HCT116 (cell line): Measurements from ENCODE around the gene MARCHF6. TPM values are rescaled to one million over a fixed set of nuclear protein-coding genes. Genes with fewer than 3 reads are reported as not detected.

Source experiments
- ATAC-seq: fragments of 200-7000 bp; cut with Tn5 transposase; 2 replicates; pipeline ENCODE4 v1.9.1; 2020; ENCODE audit warnings: mild to moderate bottlenecking, moderate library complexity
- BruUV-seq: library from RNA; stranded (reverse); fragments of 400-500 nt; replicated peaks from 2 replicates; lab custom pipeline; 2021; lab: Mats Ljungman, UMichigan
- CTCF ChIA-PET: fragments of 300-600 bp; sonication (Branson Sonifier 250); formaldehyde crosslinking; loops from one replicate; lab custom pipeline; 2021; ENCODE audit warnings: antibody characterized with exemption; lab: Charles Lee
- POLR2A ChIA-PET: fragments of 300-600, 350-600 bp; sonication (Branson Sonifier 250); formaldehyde crosslinking; loops from one replicate; lab custom pipeline; 2021; ENCODE audit warnings: antibody characterized with exemption; lab: Charles Lee
- RAD21 ChIA-PET, 2 experiments: fragments of 300-600 bp; sonication (Branson Sonifier 250); formaldehyde crosslinking; loops; one replicate each; lab custom pipeline; 2023; ENCODE audit warnings: low total read pairs in 2 of 2; ENCODE audit not compliant: uncharacterized antibody in 2 of 2, unreplicated experiment in 2 of 2, low non-redundant PET in 1 of 2; lab: Charles Lee
- DNase-seq: peaks from one replicate; pipeline ENCODE4 v3.0.0-alpha.2; 2010; ENCODE audit warnings: low read depth, low spot score
- H2AFZ ChIP-seq: fragments of 200-600 bp; shearing (Covaris generic), sonication (generic); 2 replicates; pipeline ENCODE4 v1.6.1; 2017; ENCODE audit warnings: low read depth, mixed run types, mixed read lengths, antibody characterized with exemption, low read length; ENCODE audit not compliant: poor library complexity, severe bottlenecking
- H3K27ac ChIP-seq: 2 replicates; pipeline ENCODE4 v1.5.1; 2012; ENCODE audit warnings: low read depth, low read length
- H3K27me3 ChIP-seq: fragments of 200-600 bp; sonication (generic); 2 replicates; pipeline ENCODE4 v1.6.1; 2016; ENCODE audit warnings: mixed run types, low read length, mixed read lengths; ENCODE audit not compliant: insufficient read depth
- H3K36me3 ChIP-seq, 2 experiments: fragments of 200-500 bp in 1 of 2; fragments of 200-600 bp in 1 of 2; sonication (Bioruptor generic) in 1 of 2; sonication (generic) in 1 of 2; 2 replicates each; pipeline versions ENCODE4 v1.5.1 to v1.6.1; 2014 to 2016; ENCODE audit warnings: low read length in 2 of 2, inconsistent platforms in 1 of 2, mixed read lengths in 1 of 2, mixed run types in 1 of 2; ENCODE audit not compliant: insufficient read depth in 2 of 2, control insufficient read depth in 1 of 2
- H3K4me1 ChIP-seq, 2 experiments: fragments of 200-600 bp in 1 of 2; sonication (generic) in 1 of 2; 2 replicates each; pipeline versions ENCODE4 v1.5.1 to v1.6.1; 2012 to 2017; ENCODE audit warnings: low read length in 2 of 2, inconsistent platforms in 1 of 2, mild to moderate bottlenecking in 1 of 2, mixed read lengths in 1 of 2, mixed run types in 1 of 2, moderate library complexity in 1 of 2; ENCODE audit not compliant: insufficient read depth in 2 of 2, control insufficient read depth in 1 of 2
- H3K4me2 ChIP-seq: fragments of 200-600 bp; sonication (generic); 2 replicates; pipeline ENCODE4 v1.6.1; 2017; ENCODE audit warnings: mixed run types, low read length, mixed read lengths
- H3K4me3 ChIP-seq, 2 experiments: fragments of 200-600 bp in 1 of 2; sonication (generic) in 1 of 2; replicated peaks in 1 of 2; 2 replicates each; pipeline ENCODE4 v1.5.1; 2011 to 2016; ENCODE audit warnings: low read length in 2 of 2, control low read depth in 1 of 2, low read depth in 1 of 2, mild to moderate bottlenecking in 1 of 2, mixed read lengths in 1 of 2, mixed run types in 1 of 2
- H3K79me2 ChIP-seq: fragments of 200-600 bp; sonication (generic); 2 replicates; pipeline ENCODE4 v1.6.1; 2017; ENCODE audit warnings: mild to moderate bottlenecking, mixed run types, low read length, moderate library complexity, mixed read lengths; ENCODE audit not compliant: insufficient read depth
- H3K9ac ChIP-seq: fragments of 200-600 bp; sonication (generic); 2 replicates; pipeline ENCODE4 v1.6.1; 2016; ENCODE audit warnings: low read length, mixed read lengths
- H3K9me2 ChIP-seq: fragments of 200-600 bp; sonication (generic), shearing (Covaris generic); 2 replicates; pipeline ENCODE4 v1.6.1; 2017; ENCODE audit warnings: mixed run types, mild to moderate bottlenecking, moderate library complexity; ENCODE audit not compliant: insufficient read depth
- H3K9me3 ChIP-seq, 2 experiments: fragments of 200-500 bp in 1 of 2; fragments of 200-600 bp in 1 of 2; sonication (Bioruptor generic) in 1 of 2; sonication (generic) in 1 of 2; 2 replicates each; pipeline ENCODE4 v1.6.1; 2014 to 2017; ENCODE audit warnings: low read length in 2 of 2, mixed read lengths in 2 of 2, inconsistent platforms in 1 of 2, low read depth in 1 of 2, mild to moderate bottlenecking in 1 of 2, mixed run types in 1 of 2, moderate library complexity in 1 of 2; ENCODE audit not compliant: control insufficient read depth in 1 of 2, insufficient read depth in 1 of 2
- H4K20me1 ChIP-seq: fragments of 200-600 bp; sonication (generic), shearing (Covaris generic); 2 replicates; pipeline ENCODE4 v1.6.1; 2017; ENCODE audit warnings: mixed run types, mild to moderate bottlenecking, moderate library complexity; ENCODE audit not compliant: insufficient read depth
- CEBPB ChIP-seq: IDR thresholded peaks from 2 replicates; pipeline ENCODE4 v1.6.1; 2012; ENCODE audit warnings: low read depth
- EGR1 ChIP-seq: IDR thresholded peaks from 2 replicates; pipeline ENCODE4 v1.6.1; 2012; ENCODE audit warnings: low read depth
- EZH2 ChIP-seq: fragments of 200-600 bp; sonication (generic); IDR thresholded peaks from 2 replicates; pipeline ENCODE4 v1.6.1; 2017; ENCODE audit warnings: antibody characterized with exemption, mixed run types
- EZH2phosphoT487 ChIP-seq: fragments of 200-600 bp; IDR thresholded peaks from 2 replicates; pipeline ENCODE4 v1.6.1; 2018; ENCODE audit warnings: antibody characterized with exemption, borderline replicate concordance
- FOSL1 ChIP-seq: IDR thresholded peaks from 2 replicates; pipeline ENCODE4 v1.6.1; 2012; ENCODE audit warnings: low read depth
- RAD21 ChIP-seq: IDR thresholded peaks from 2 replicates; pipeline ENCODE4 v1.6.1; 2012; ENCODE audit warnings: low read depth, mild to moderate bottlenecking
- SIN3A ChIP-seq: IDR thresholded peaks from 2 replicates; pipeline ENCODE4 v1.6.1; 2012; ENCODE audit warnings: low read depth
- SRF ChIP-seq: IDR thresholded peaks from 2 replicates; pipeline ENCODE4 v1.6.1; 2012; ENCODE audit warnings: low read depth
- intact Hi-C: fragments of 100-400 bp; cut with micrococcal nuclease; formaldehyde crosslinking; loops from 2 replicates; pipeline ENCODE4 v1.10.0; 2022
- total RNA-seq: library from RNA; stranded (reverse); gene quantifications from one replicate; pipeline ENCODE4 v1.2.1, GENCODE V29; 2021; ENCODE audit not compliant: unreplicated experiment
- TF ChIP-seq, protein P1 (sequence below): IDR thresholded peaks from 2 replicates; pipeline ENCODE4 v1.6.1; 2012; ENCODE audit warnings: low read depth
- TF ChIP-seq, protein P2 (sequence below), 3 experiments: fragments of 200-600 bp in 1 of 3; sonication (generic) in 1 of 3; IDR thresholded peaks in 2 of 3; conservative IDR thresholded peaks in 1 of 3; 2 replicates each; pipeline ENCODE4 v1.5.1; 2012 to 2017; ENCODE audit warnings: low read depth in 2 of 3, low read length in 2 of 3, antibody characterized with exemption in 1 of 3, borderline replicate concordance in 1 of 3, control low read depth in 1 of 3, mild to moderate bottlenecking in 1 of 3, mixed read lengths in 1 of 3, mixed run types in 1 of 3, moderate library complexity in 1 of 3; ENCODE audit not compliant: insufficient read depth in 1 of 3

Gene MARCHF6
- total RNA-seq, 1 experiment from 2014 or later: 144 TPM

DNA sequence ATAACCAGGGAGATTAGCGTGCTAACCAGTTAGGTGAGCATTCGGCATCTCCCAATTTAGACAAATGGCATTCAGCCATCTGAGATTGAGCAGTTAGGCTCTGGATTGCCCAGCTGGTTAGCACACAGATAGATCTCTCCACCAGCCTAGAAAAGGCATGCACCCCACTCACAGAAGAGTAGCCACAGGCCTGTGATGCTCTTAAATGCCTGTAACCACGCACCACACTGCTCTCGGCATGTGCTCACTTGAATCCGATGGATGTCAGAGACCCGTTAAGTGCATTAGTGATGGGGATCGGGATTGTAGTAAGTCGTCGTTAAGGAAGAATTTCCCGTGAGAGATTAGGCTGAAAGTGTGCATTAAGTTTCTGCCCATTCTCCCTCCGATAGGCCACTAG, 23.0 kb downstream of the MARCHF6 start:
- no peaks in the 10 kb centered on the region for H3K27me3 ChIP-seq
- H3K9ac ChIP-seq: no peak overlapping the region
- POLR2A ChIA-PET: no interaction called here
- no peak for DNase-seq
- RAD21 ChIA-PET: no interaction called here
- ATAC-seq: no peak
- CTCF ChIA-PET: no interaction called here
- H3K27ac ChIP-seq: no peak overlapping the region
- H4K20me1 ChIP-seq: peaks cover 7% of the 10 kb centered on the region
- no peak overlapping the region for H3K4me3 ChIP-seq
- H3K9me2 ChIP-seq: no peaks in the 10 kb centered on the region
- TF ChIP-seq, protein P1, sequence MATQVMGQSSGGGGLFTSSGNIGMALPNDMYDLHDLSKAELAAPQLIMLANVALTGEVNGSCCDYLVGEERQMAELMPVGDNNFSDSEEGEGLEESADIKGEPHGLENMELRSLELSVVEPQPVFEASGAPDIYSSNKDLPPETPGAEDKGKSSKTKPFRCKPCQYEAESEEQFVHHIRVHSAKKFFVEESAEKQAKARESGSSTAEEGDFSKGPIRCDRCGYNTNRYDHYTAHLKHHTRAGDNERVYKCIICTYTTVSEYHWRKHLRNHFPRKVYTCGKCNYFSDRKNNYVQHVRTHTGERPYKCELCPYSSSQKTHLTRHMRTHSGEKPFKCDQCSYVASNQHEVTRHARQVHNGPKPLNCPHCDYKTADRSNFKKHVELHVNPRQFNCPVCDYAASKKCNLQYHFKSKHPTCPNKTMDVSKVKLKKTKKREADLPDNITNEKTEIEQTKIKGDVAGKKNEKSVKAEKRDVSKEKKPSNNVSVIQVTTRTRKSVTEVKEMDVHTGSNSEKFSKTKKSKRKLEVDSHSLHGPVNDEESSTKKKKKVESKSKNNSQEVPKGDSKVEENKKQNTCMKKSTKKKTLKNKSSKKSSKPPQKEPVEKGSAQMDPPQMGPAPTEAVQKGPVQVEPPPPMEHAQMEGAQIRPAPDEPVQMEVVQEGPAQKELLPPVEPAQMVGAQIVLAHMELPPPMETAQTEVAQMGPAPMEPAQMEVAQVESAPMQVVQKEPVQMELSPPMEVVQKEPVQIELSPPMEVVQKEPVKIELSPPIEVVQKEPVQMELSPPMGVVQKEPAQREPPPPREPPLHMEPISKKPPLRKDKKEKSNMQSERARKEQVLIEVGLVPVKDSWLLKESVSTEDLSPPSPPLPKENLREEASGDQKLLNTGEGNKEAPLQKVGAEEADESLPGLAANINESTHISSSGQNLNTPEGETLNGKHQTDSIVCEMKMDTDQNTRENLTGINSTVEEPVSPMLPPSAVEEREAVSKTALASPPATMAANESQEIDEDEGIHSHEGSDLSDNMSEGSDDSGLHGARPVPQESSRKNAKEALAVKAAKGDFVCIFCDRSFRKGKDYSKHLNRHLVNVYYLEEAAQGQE: no peak
- TF ChIP-seq EGR1: no peak
- TF ChIP-seq EZH2: no peak
- intact Hi-C loops: no loop called here
- H2AFZ ChIP-seq: no peak overlapping the region
- peaks cover 0 to 12% of the 10 kb centered on the region in 2 experiments; a peak in 1 of 4 replicates for H3K36me3 ChIP-seq
- peaks cover 0 to 4% of the 10 kb centered on the region in 2 experiments; a peak in 1 of 4 replicates for H3K4me1 ChIP-seq
- no peak overlapping the region for H3K4me2 ChIP-seq
- no peaks in the 10 kb centered on the region for H3K9me3 ChIP-seq
- no TSS peak for BruUV-seq
- peaks cover 92% of the 10 kb centered on the region for H3K79me2 ChIP-seq

DNA sequence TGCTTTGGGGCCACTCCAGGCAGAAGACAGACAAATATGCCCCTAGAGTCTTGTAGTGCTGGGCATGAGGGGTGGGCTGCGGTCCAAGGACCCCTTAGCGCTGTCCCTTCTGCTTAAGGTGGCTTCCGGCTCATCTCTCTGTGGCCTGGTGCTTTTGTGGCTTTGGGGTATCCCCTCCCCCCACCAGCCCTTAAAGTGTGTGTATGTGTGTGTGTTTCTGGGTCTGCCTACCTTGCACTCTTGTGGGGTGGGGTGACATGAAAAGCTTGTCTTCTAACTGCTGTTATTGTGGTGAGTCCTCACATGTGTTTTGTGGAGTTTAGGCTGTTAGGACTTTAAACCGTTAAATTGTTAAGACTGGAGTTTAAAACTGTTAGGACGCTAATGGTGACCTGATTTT, 23.6 kb downstream of the MARCHF6 start:
- POLR2A ChIA-PET: no interaction called here
- no peak for DNase-seq
- Histone ChIP-seq H3K27me3 (no peaks in the 10 kb centered on the region), H3K36me3 (peaks cover 0 to 12% of the 10 kb centered on the region in 2 experiments; a peak in 1 of 4 replicates), H3K9me2 (no peaks in the 10 kb centered on the region), H3K4me3 (no peak overlapping the region), H3K79me2 (peaks cover 92% of the 10 kb centered on the region), H3K27ac (no peak overlapping the region), H2AFZ (no peak overlapping the region), H3K4me2 (no peak overlapping the region), H3K9ac (no peak overlapping the region), H4K20me1 (peaks cover 3% of the 10 kb centered on the region), H3K9me3 (no peaks in the 10 kb centered on the region), H3K4me1 (peaks cover 0 to 4% of the 10 kb centered on the region in 2 experiments; a peak in 1 of 4 replicates)
- RAD21 ChIA-PET: no interaction called here
- intact Hi-C loops: no loop called here
- no TSS peak for BruUV-seq
- CTCF ChIA-PET: interaction anchor here (1.0 kb wide), 1 partner anchor 12 kb away, joined by 3 read pairs; no protein-coding TSS in a partner anchor
- no peak for ATAC-seq
- TF ChIP-seq CEBPB: no peak
- TF ChIP-seq FOSL1: no peak
- no peak for TF ChIP-seq EZH2phosphoT487
- TF ChIP-seq SRF: no peak
- TF ChIP-seq, protein P1: no peak
- TF ChIP-seq SIN3A: no peak
- no peak for TF ChIP-seq RAD21
- TF ChIP-seq, protein P2, sequence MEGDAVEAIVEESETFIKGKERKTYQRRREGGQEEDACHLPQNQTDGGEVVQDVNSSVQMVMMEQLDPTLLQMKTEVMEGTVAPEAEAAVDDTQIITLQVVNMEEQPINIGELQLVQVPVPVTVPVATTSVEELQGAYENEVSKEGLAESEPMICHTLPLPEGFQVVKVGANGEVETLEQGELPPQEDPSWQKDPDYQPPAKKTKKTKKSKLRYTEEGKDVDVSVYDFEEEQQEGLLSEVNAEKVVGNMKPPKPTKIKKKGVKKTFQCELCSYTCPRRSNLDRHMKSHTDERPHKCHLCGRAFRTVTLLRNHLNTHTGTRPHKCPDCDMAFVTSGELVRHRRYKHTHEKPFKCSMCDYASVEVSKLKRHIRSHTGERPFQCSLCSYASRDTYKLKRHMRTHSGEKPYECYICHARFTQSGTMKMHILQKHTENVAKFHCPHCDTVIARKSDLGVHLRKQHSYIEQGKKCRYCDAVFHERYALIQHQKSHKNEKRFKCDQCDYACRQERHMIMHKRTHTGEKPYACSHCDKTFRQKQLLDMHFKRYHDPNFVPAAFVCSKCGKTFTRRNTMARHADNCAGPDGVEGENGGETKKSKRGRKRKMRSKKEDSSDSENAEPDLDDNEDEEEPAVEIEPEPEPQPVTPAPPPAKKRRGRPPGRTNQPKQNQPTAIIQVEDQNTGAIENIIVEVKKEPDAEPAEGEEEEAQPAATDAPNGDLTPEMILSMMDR (IDR thresholded peaks at IDR 0.05 in 2 of 3, conservative IDR thresholded peaks at IDR 0.05 in 1 of 3; ENCODE audit: borderline replicate concordance in 1 of 3, insufficient read depth in 1 of 3, low read depth in 2 of 3, low read length in 2 of 3): no peak
